Activated naive CD8-positive, alpha-beta T cell treated with anti-CD3 and anti-CD28 coated beads, Interleukin-2, amount 10 ng/mL, durations not matched to agents 7 days and 5 days (primary cell): Measurements from ENCODE around the gene MKLN1. TPM values are rescaled to one million over a fixed set of nuclear protein-coding genes. Genes with fewer than 3 reads are reported as not detected.
A peak's percentile ranks its signal among the peaks of the same experiment; 100 is the strongest.
"Not testable (repeated sequence)": the region's sequence is repeated elsewhere in the genome, so short reads cannot be mapped to it uniquely, and the experiment has no call there.

ENCODE experiments used
- ATAC-seq: fragments of 150-1000 bp; cut with Tn5 transposase; one replicate; pipeline ENCODE4 v1.10.0; 2021; ENCODE audit warnings: low read depth, moderate library complexity
- POLR2A ChIA-PET: fragments of 350-600 bp; sonication (Branson Sonifier 250); formaldehyde crosslinking; loops from one replicate; lab custom pipeline; 2021; ENCODE audit warnings: antibody characterized with exemption; lab: Charles Lee
- DNase-seq: peaks from one replicate; pipeline ENCODE4 v3.0.0; 2021
- H3K27ac Mint-ChIP-seq: one replicate; pipeline ENCODE4 v1.8.0; 2022; ENCODE audit warnings: mild to moderate bottlenecking, mixed read lengths
- H3K27me3 Mint-ChIP-seq: one replicate; pipeline ENCODE4 v1.8.0; 2022; ENCODE audit warnings: mild to moderate bottlenecking, moderate library complexity, mixed read lengths
- H3K36me3 Mint-ChIP-seq: one replicate; pipeline ENCODE4 v1.8.0; 2021; ENCODE audit warnings: mild to moderate bottlenecking, mixed read lengths
- H3K4me1 Mint-ChIP-seq: one replicate; pipeline ENCODE4 v1.8.0; 2021; ENCODE audit warnings: mixed read lengths
- H3K4me3 Mint-ChIP-seq: one replicate; pipeline ENCODE4 v1.8.0; 2022; ENCODE audit warnings: mild to moderate bottlenecking, moderate library complexity, mixed read lengths
- H3K9me3 Mint-ChIP-seq: one replicate; pipeline ENCODE4 v1.8.0; 2021; ENCODE audit warnings: mixed read lengths
- total RNA-seq, 2 experiments: library from RNA; stranded (reverse); gene quantifications; one replicate each; pipeline ENCODE4 v1.2.3, GENCODE V29; 2021

Gene MKLN1
- total RNA-seq, 2 experiments from 2014 or later, result 35.7 to 42.3 TPM

GRCh38 chr7:131500357-131500756, 172.7 kb downstream of the MKLN1 start:
- H3K9me3 Mint-ChIP-seq, result no peaks in the 10 kb centered on the region
- H3K4me1 Mint-ChIP-seq, result peaks cover 22% of the 10 kb centered on the region
- DNase-seq (no peak), ATAC-seq (no peak)
- H3K27me3 Mint-ChIP-seq, result no peaks in the 10 kb centered on the region
- POLR2A ChIA-PET, result no interaction called here
- H3K4me3 Mint-ChIP-seq, result no peak overlapping the region
- peaks cover 6% of the 10 kb centered on the region for H3K36me3 Mint-ChIP-seq
- no peak overlapping the region for H3K27ac Mint-ChIP-seq

GRCh38 chr7:131501422-131501821, 173.7 kb downstream of the MKLN1 start:
- H3K4me1 Mint-ChIP-seq, result peaks cover 22% of the 10 kb centered on the region
- no peaks in the 10 kb centered on the region for H3K9me3 Mint-ChIP-seq
- no peaks in the 10 kb centered on the region for H3K27me3 Mint-ChIP-seq
- POLR2A ChIA-PET, result no interaction called here
- H3K4me3 Mint-ChIP-seq, result peak overlapping the region; percentile 55
- no peak for DNase-seq
- peaks cover 6% of the 10 kb centered on the region for H3K36me3 Mint-ChIP-seq
- ATAC-seq, result peak; percentile 94
- H3K27ac Mint-ChIP-seq, result peak overlapping the region; percentile 11

- H3K27ac Mint-ChIP-seq, result peak overlapping the region; percentile 58
- H3K4me1 Mint-ChIP-seq, result peaks cover 22% of the 10 kb centered on the region
- H3K36me3 Mint-ChIP-seq, result peaks cover 6% of the 10 kb centered on the region
- ATAC-seq (no peak), DNase-seq (no peak)
- no peaks in the 10 kb centered on the region for H3K9me3 Mint-ChIP-seq
- POLR2A ChIA-PET, result no interaction called here
- H3K27me3 Mint-ChIP-seq, result no peaks in the 10 kb centered on the region
- peak overlapping the region; percentile 55 for H3K4me3 Mint-ChIP-seq
Measured at GRCh38 chr7:131501930-131502685, 174.4 kb downstream of the MKLN1 start.

GRCh38 chr7:131502810-131503508, 175.3 kb downstream of the MKLN1 start:
- Mint-ChIP-seq H3K27me3 (no peaks in the 10 kb centered on the region), H3K4me3 (no peak overlapping the region), H3K27ac (no peak overlapping the region), H3K4me1 (peaks cover 25% of the 10 kb centered on the region), H3K36me3 (peaks cover 3% of the 10 kb centered on the region), H3K9me3 (no peaks in the 10 kb centered on the region)
- ATAC-seq (no peak), DNase-seq (no peak)
- POLR2A ChIA-PET, result no interaction called here

- H3K36me3 Mint-ChIP-seq, result peaks cover 3% of the 10 kb centered on the region
- POLR2A ChIA-PET, result no interaction called here
- ATAC-seq, result no peak
- no peaks in the 10 kb centered on the region for H3K9me3 Mint-ChIP-seq
- no peak overlapping the region for H3K4me3 Mint-ChIP-seq
- H3K4me1 Mint-ChIP-seq, result peaks cover 30% of the 10 kb centered on the region
- DNase-seq, result no peak
- peaks cover 3% of the 10 kb centered on the region for H3K27me3 Mint-ChIP-seq
- H3K27ac Mint-ChIP-seq, result no peak overlapping the region
Measured at GRCh38 chr7:131503639-131504038, 176.0 kb downstream of the MKLN1 start.

- H3K27ac Mint-ChIP-seq, result no peak overlapping the region
- H3K4me3 Mint-ChIP-seq, result no peak overlapping the region
- peaks cover 3% of the 10 kb centered on the region for H3K36me3 Mint-ChIP-seq
- no peaks in the 10 kb centered on the region for H3K9me3 Mint-ChIP-seq
- peaks cover 3% of the 10 kb centered on the region for H3K27me3 Mint-ChIP-seq
- peaks cover 32% of the 10 kb centered on the region for H3K4me1 Mint-ChIP-seq
- DNase-seq, result no peak
- POLR2A ChIA-PET, result no interaction called here
- ATAC-seq, result no peak
Measured at GRCh38 chr7:131504157-131504899, 176.7 kb downstream of the MKLN1 start.

- H3K27ac Mint-ChIP-seq, ATAC-seq, POLR2A ChIA-PET, H3K27me3 Mint-ChIP-seq, DNase-seq, H3K36me3 Mint-ChIP-seq, H3K9me3 Mint-ChIP-seq, H3K4me3 Mint-ChIP-seq: not testable (repeated sequence)
- peaks cover 32% of the 10 kb centered on the region for H3K4me1 Mint-ChIP-seq
Measured at GRCh38 chr7:131505037-131505620, 177.5 kb downstream of the MKLN1 start.

- DNase-seq, result no peak
- Mint-ChIP-seq H3K4me3 (no peak overlapping the region), H3K36me3 (no peaks in the 10 kb centered on the region), H3K27me3 (peaks cover 3% of the 10 kb centered on the region), H3K4me1 (peaks cover 26% of the 10 kb centered on the region), H3K9me3 (no peaks in the 10 kb centered on the region), H3K27ac (no peak overlapping the region)
- no peak for ATAC-seq
- POLR2A ChIA-PET, result no interaction called here
Measured at GRCh38 chr7:131505636-131506557, 178.2 kb downstream of the MKLN1 start.

- POLR2A ChIA-PET, result no interaction called here
- ATAC-seq, result no peak
- Mint-ChIP-seq H3K4me1 (peaks cover 21% of the 10 kb centered on the region), H3K36me3 (no peaks in the 10 kb centered on the region), H3K27ac (no peak overlapping the region), H3K27me3 (peaks cover 3% of the 10 kb centered on the region), H3K4me3 (no peak overlapping the region), H3K9me3 (no peaks in the 10 kb centered on the region)
- DNase-seq, result no peak
Measured at GRCh38 chr7:131506597-131506996, 178.9 kb downstream of the MKLN1 start.

- Mint-ChIP-seq H3K9me3 (no peaks in the 10 kb centered on the region), H3K27ac (peak overlapping the region; percentile 5), H3K36me3 (no peaks in the 10 kb centered on the region), H3K4me1 (peaks cover 16% of the 10 kb centered on the region), H3K4me3 (peak overlapping the region; percentile 56), H3K27me3 (peaks cover 3% of the 10 kb centered on the region)
- ATAC-seq (peak; percentile 88), DNase-seq (peak; percentile 87)
- POLR2A ChIA-PET, result no interaction called here
Measured at GRCh38 chr7:131507592-131508331, 180.1 kb downstream of the MKLN1 start.

- DNase-seq (no peak), ATAC-seq (no peak)
- Mint-ChIP-seq H3K27me3 (peaks cover 3% of the 10 kb centered on the region), H3K9me3 (no peaks in the 10 kb centered on the region), H3K36me3 (no peaks in the 10 kb centered on the region), H3K27ac (peak overlapping the region; percentile 42), H3K4me3 (no peak overlapping the region), H3K4me1 (peaks cover 25% of the 10 kb centered on the region)
- POLR2A ChIA-PET, result interaction anchor here (0.7 kb wide), 1 partner anchor 55 kb away, joined by 3 read pairs; no protein-coding TSS in a partner anchor
Measured at GRCh38 chr7:131508754-131509486, 181.2 kb downstream of the MKLN1 start.
